Lower lobe of right lung (tissue), 2 donors: ENCODE data around the gene NUDT14. TPM values are rescaled to one million over a fixed set of nuclear protein-coding genes. Genes with fewer than 3 reads are reported as not detected.

Experiments
- ATAC-seq, 2 donors: fragments of 200-7000 bp; cut with Tn5 transposase; one replicate each; pipeline ENCODE4 v1.9.1; 2020 to 2022; ENCODE audit warnings: mild to moderate bottlenecking in 2 of 2, moderate library complexity in 2 of 2
- DNase-seq: peaks from one replicate; pipeline ENCODE4 v3.0.0-alpha.2; 2020
- H3K27ac ChIP-seq: fragments of 200-600 bp; one replicate; pipeline ENCODE4 v1.8.0; 2022
- H3K27me3 ChIP-seq: fragments of 200-600 bp; one replicate; pipeline ENCODE4 v1.8.0; 2022; ENCODE audit warnings: low read depth
- H3K36me3 ChIP-seq: fragments of 200-600 bp; one replicate; pipeline ENCODE4 v1.8.0; 2022; ENCODE audit warnings: mild to moderate bottlenecking
- H3K4me1 ChIP-seq: fragments of 200-600 bp; one replicate; pipeline ENCODE4 v1.8.0; 2022
- H3K4me3 ChIP-seq: fragments of 200-600 bp; one replicate; pipeline ENCODE4 v1.8.0; 2022; ENCODE audit warnings: mild to moderate bottlenecking
- H3K9me3 ChIP-seq: fragments of 200-600 bp; one replicate; pipeline ENCODE4 v1.8.0; 2022
- CTCF ChIP-seq: fragments of 200-600 bp; IDR thresholded peaks from one replicate; pipeline ENCODE4 v1.8.0; 2022; ENCODE audit warnings: antibody characterized with exemption, mild to moderate bottlenecking
- intact Hi-C: fragments of 100-400 bp; cut with DNase I; formaldehyde crosslinking; loops from one replicate; pipeline ENCODE4 v1.11.0; 2022
- total RNA-seq: library from RNA; stranded (reverse); fragmentation: NEBNext Ultra II Directional; extraction: Animal tissue kit (Norgen Biotek cat#: 25700); gene quantifications from one replicate; pipeline ENCODE4 v1.2.1, GENCODE V29; 2021
- donor health status: DM: no; HTN: yes; CAD: no; lungs with severe emphysema.

The NUDT14 gene
- total RNA-seq, 1 donor from 2014 or later = 54.5 TPM

DNA sequence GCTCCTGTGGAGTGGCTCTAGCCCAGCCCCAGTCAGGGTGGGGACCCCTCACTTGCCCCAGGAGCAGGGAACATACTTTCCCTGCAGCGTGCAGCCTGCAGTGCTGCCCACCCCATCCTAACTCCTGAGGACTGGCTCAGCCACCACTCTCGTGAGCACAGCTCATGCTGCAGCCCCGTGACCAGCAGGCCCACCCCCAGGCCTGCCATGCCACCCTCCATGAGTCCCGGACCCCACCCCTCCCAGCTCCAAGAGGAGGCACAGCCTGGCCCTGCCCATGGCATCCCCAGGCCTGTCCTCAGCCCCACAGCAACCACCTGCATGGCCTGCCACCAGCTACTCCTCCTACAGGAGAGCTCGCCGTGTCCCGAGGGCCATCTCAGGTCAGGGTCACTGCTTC is 8.6 kb downstream of the NUDT14 start:
- ATAC-seq (no peak), DNase-seq (no peak)
- intact Hi-C loops = no loop called here
- Histone ChIP-seq H3K27ac (no peak overlapping the region), H3K4me1 (peaks cover 42% of the 10 kb centered on the region), H3K4me3 (no peak overlapping the region), H3K27me3 (peaks cover 21% of the 10 kb centered on the region), H3K9me3 (no peaks in the 10 kb centered on the region), H3K36me3 (no peaks in the 10 kb centered on the region)
- no peak for TF ChIP-seq CTCF

DNA sequence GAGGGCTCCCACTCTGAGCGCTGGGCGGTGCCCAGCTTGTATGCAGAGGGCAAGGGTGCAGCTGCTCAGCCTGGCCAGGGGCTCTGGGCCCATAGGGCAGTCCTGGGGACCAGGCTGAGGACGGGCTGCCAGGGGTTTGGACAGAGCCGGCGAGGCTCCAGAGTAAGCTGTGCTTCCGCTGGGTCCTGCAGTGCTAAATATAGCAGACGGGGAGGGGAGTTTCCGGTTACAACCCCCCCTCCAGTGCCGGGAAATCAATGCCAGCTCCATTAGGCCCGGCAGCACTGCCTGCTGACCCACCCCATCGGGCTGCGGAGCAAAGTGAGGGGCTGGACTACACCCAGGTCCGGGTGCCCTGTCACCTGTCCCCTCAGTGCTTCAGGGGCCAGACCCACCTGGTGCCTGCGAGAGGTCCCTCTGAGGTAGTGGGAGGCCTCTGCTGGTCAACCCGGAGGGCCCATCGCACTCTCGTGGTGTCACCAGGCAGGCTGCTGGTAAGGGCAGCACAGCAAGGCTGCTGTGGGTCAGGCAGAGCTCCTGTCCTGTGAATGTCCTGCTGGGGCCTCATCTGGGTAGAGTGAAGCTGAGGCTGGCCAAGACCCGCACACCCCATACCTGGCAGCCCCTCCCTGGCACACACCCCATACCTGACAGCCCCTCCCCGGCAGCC is 10.0 kb downstream of the NUDT14 start:
- Histone ChIP-seq H3K36me3 (no peaks in the 10 kb centered on the region), H3K9me3 (no peaks in the 10 kb centered on the region), H3K4me3 (no peak overlapping the region), H3K27ac (peak overlapping the region; percentile 31), H3K4me1 (peaks cover 50% of the 10 kb centered on the region), H3K27me3 (peaks cover 31% of the 10 kb centered on the region)
- intact Hi-C loops = no loop called here
- TF ChIP-seq CTCF = no peak
- ATAC-seq (peak; percentile 4 to 50), DNase-seq (no peak)

GRCh38 chr14:105169776-105170655 is 11.1 kb downstream of the NUDT14 start:
- DNase-seq (no peak), ATAC-seq (no peak)
- H3K4me1 ChIP-seq = peaks cover 60% of the 10 kb centered on the region
- intact Hi-C loops = no loop called here
- no peaks in the 10 kb centered on the region for H3K9me3 ChIP-seq
- no peak for TF ChIP-seq CTCF
- peaks cover 32% of the 10 kb centered on the region for H3K27me3 ChIP-seq
- no peak overlapping the region for H3K4me3 ChIP-seq
- H3K27ac ChIP-seq = no peak overlapping the region
- no peaks in the 10 kb centered on the region for H3K36me3 ChIP-seq

- DNase-seq = no peak
- intact Hi-C loops = no loop called here
- peaks cover 32% of the 10 kb centered on the region for H3K27me3 ChIP-seq
Observed at GRCh38 chr14:105168979-105169507, 12.1 kb downstream of the NUDT14 start.

More at GRCh38 chr14:105168979-105169507, 12.1 kb downstream of the NUDT14 start:
- H3K9me3 ChIP-seq = no peaks in the 10 kb centered on the region
- peak overlapping the region; percentile 49 for H3K4me3 ChIP-seq
- no peaks in the 10 kb centered on the region for H3K36me3 ChIP-seq
- peaks cover 52% of the 10 kb centered on the region for H3K4me1 ChIP-seq
- peak in 1 of 2 donors; percentile 9 for ATAC-seq
- peak overlapping the region; percentile 11 for H3K27ac ChIP-seq
- peak; percentile 51 for TF ChIP-seq CTCF
